Mesenchymal stem cell (in vitro differentiated cells and primary cell): ENCODE data around the gene GALNT7.

ENCODE experiments used
- DNase-seq: peaks from one replicate; pipeline ENCODE4 v3.0.0-alpha.2; 2013
- H2AFZ ChIP-seq: one replicate; pipeline ENCODE4 v1.6.1; 2013; ENCODE audit warnings: low read depth, mild to moderate bottlenecking, control low read depth, inconsistent platforms, low read length, moderate library complexity
- H2AK5ac ChIP-seq: 2 replicates; pipeline ENCODE4 v1.6.1; 2013; ENCODE audit warnings: low read length, moderate library complexity, mild to moderate bottlenecking, inconsistent platforms; ENCODE audit not compliant: severe bottlenecking
- H2BK120ac ChIP-seq: one replicate; pipeline ENCODE4 v1.6.1; 2013; ENCODE audit warnings: low read depth, mild to moderate bottlenecking, inconsistent platforms, low read length, moderate library complexity
- H2BK12ac ChIP-seq, 2 experiments: one replicate each; pipeline ENCODE4 v1.6.1; 2013; ENCODE audit warnings: inconsistent platforms in 2 of 2, low read length in 2 of 2, mild to moderate bottlenecking in 2 of 2, moderate library complexity in 2 of 2, control low read depth in 1 of 2
- H2BK15ac ChIP-seq: one replicate; pipeline ENCODE4 v1.6.1; 2013; ENCODE audit warnings: mild to moderate bottlenecking, low read depth, inconsistent platforms; ENCODE audit not compliant: poor library complexity, severe bottlenecking
- H2BK5ac ChIP-seq: 2 replicates; pipeline ENCODE4 v1.6.1; 2013; ENCODE audit warnings: low read depth, mild to moderate bottlenecking, low read length, control low read depth, inconsistent platforms; ENCODE audit not compliant: poor library complexity, severe bottlenecking
- H3K14ac ChIP-seq, 2 experiments: one replicate each; pipeline ENCODE4 v1.6.1; 2013; ENCODE audit warnings: inconsistent platforms in 2 of 2, low read length in 2 of 2, control low read depth in 1 of 2, mild to moderate bottlenecking in 1 of 2, moderate library complexity in 1 of 2
- H3K18ac ChIP-seq, 2 experiments: one replicate each; pipeline ENCODE4 v1.6.1; 2013; ENCODE audit warnings: inconsistent platforms in 2 of 2, low read length in 2 of 2, control low read depth in 1 of 2, low read depth in 1 of 2, mild to moderate bottlenecking in 1 of 2
- H3K23ac ChIP-seq, 2 experiments: one replicate each; pipeline ENCODE4 v1.6.1; 2013; ENCODE audit warnings: inconsistent platforms in 2 of 2, low read length in 2 of 2, mild to moderate bottlenecking in 2 of 2, moderate library complexity in 2 of 2, control low read depth in 1 of 2
- H3K27ac ChIP-seq: 2 replicates; pipeline ENCODE4 v1.5.1; 2013; ENCODE audit warnings: mild to moderate bottlenecking, moderate library complexity, low read length, control low read depth, inconsistent platforms; ENCODE audit not compliant: poor library complexity, severe bottlenecking
- H3K27me3 ChIP-seq, 2 experiments: 2 replicates each; pipeline versions ENCODE4 v1.6.1 to v1.7.0; 2013; ENCODE audit warnings: low read length in 2 of 2, mild to moderate bottlenecking in 2 of 2, moderate library complexity in 2 of 2, control low read depth in 1 of 2, inconsistent platforms in 1 of 2; ENCODE audit not compliant: control insufficient read depth in 1 of 2, insufficient read depth in 1 of 2
- H3K36me3 ChIP-seq, 2 experiments: 2 replicates each; pipeline versions ENCODE4 v1.6.1 to v1.7.0; 2013; ENCODE audit warnings: low read length in 2 of 2, control low read depth in 1 of 2, inconsistent platforms in 1 of 2, low read depth in 1 of 2, mild to moderate bottlenecking in 1 of 2; ENCODE audit not compliant: insufficient read depth in 2 of 2, control insufficient read depth in 1 of 2
- H3K4ac ChIP-seq, 2 experiments: one replicate each; pipeline ENCODE4 v1.6.1; 2013; ENCODE audit warnings: inconsistent platforms in 2 of 2, low read length in 2 of 2, mild to moderate bottlenecking in 2 of 2, moderate library complexity in 2 of 2, control low read depth in 1 of 2, low read depth in 1 of 2
- H3K4me1 ChIP-seq: 2 replicates; pipeline ENCODE4 v1.6.1; 2013; ENCODE audit warnings: low read depth, low read length, control low read depth; ENCODE audit not compliant: control insufficient read depth, insufficient read depth
- H3K4me2 ChIP-seq: 2 replicates; pipeline ENCODE4 v1.6.1; 2013; ENCODE audit warnings: low read length, mild to moderate bottlenecking, inconsistent platforms; ENCODE audit not compliant: poor library complexity, severe bottlenecking
- H3K4me3 ChIP-seq, 2 experiments: 2 replicates each; pipeline versions ENCODE4 v1.5.1 to v1.7.0; 2013; ENCODE audit warnings: low read length in 2 of 2, mild to moderate bottlenecking in 2 of 2, control low read depth in 1 of 2, low read depth in 1 of 2; ENCODE audit not compliant: insufficient read depth in 1 of 2
- H3K79me1 ChIP-seq: replicated peaks from 2 replicates; pipeline ENCODE4 v1.6.1; 2013; ENCODE audit warnings: mild to moderate bottlenecking, control low read depth, low read length, inconsistent platforms; ENCODE audit not compliant: poor library complexity, severe bottlenecking
- H3K9ac ChIP-seq: 2 replicates; pipeline ENCODE4 v1.7.0; 2013; ENCODE audit warnings: mild to moderate bottlenecking, low read length, moderate library complexity
- H3K9me3 ChIP-seq: 2 replicates; pipeline ENCODE4 v1.7.0; 2013; ENCODE audit warnings: mild to moderate bottlenecking, low read length; ENCODE audit not compliant: control insufficient read depth
- H4K8ac ChIP-seq: one replicate; pipeline ENCODE4 v1.6.1; 2013; ENCODE audit warnings: inconsistent platforms, mild to moderate bottlenecking, low read length, moderate library complexity
- H4K91ac ChIP-seq: one replicate; pipeline ENCODE4 v1.6.1; 2013; ENCODE audit warnings: mild to moderate bottlenecking, low read length, inconsistent platforms
- WGBS: methylation state at CpG from one replicate; pipeline ENCODE4 v1.1.7; 2013; ENCODE audit warnings: mixed read lengths; 5-methylcytosine and 5-hydroxymethylcytosine counted together

The GALNT7 gene

GRCh38 chr4:173169178-173169427 is 492 bp downstream of the GALNT7 start:
- peak overlapping the region; percentile 20 for H3K4me2 ChIP-seq
- no peak overlapping the region for H3K27ac ChIP-seq
- peaks cover 3 to 23% of the 10 kb centered on the region in 2 experiments for H3K36me3 ChIP-seq
- no peak overlapping the region for H3K14ac ChIP-seq
- H2BK5ac ChIP-seq, result peak overlapping the region; percentile 99
- 1% methylated on average over 18 of the region's 41 CpGs for WGBS
- H3K79me1 ChIP-seq, result peaks cover 4% of the 10 kb centered on the region
- no peak overlapping the region for H2AK5ac ChIP-seq
- DNase-seq, result no peak
- H4K91ac ChIP-seq, result peak overlapping the region; percentile 68
- H2BK15ac ChIP-seq, result peak overlapping the region; percentile 97
- H2BK12ac ChIP-seq, result peak overlapping the region in 1 of 2 experiments; percentile 63
- H4K8ac ChIP-seq, result peak overlapping the region; percentile 28
- H2AFZ ChIP-seq, result peak overlapping the region; percentile 76
- H3K18ac ChIP-seq, result peak overlapping the region; percentile 92 to 94
- peak overlapping the region; percentile 90 for H3K9ac ChIP-seq
- H3K23ac ChIP-seq, result peak overlapping the region in 1 of 2 experiments; percentile 72
- H2BK120ac ChIP-seq, result peak overlapping the region; percentile 94
- peak overlapping the region; percentile 93 to 95 for H3K4me3 ChIP-seq
- H3K27me3 ChIP-seq, result no peaks in the 10 kb centered on the region
- H3K4ac ChIP-seq, result peak overlapping the region in 1 of 2 experiments; percentile 88
- no peaks in the 10 kb centered on the region for H3K9me3 ChIP-seq
- peaks cover 11% of the 10 kb centered on the region for H3K4me1 ChIP-seq

GRCh38 chr4:173169428-173170181 is 994 bp downstream of the GALNT7 start:
- Histone ChIP-seq H3K14ac (peak overlapping the region; percentile 25 to 96), H3K79me1 (peaks cover 4% of the 10 kb centered on the region), H4K8ac (peak overlapping the region; percentile 64), H3K27ac (peak overlapping the region; percentile 87), H3K18ac (peak overlapping the region; percentile 86 to 96), H2AFZ (peak overlapping the region; percentile 76), H3K27me3 (no peaks in the 10 kb centered on the region), H3K23ac (peak overlapping the region in 1 of 2 experiments; percentile 89), H3K4ac (peak overlapping the region in 1 of 2 experiments; percentile 88), H2AK5ac (peak overlapping the region; percentile 77), H2BK120ac (peak overlapping the region; percentile 94), H3K4me2 (peak overlapping the region; percentile 84), H2BK5ac (peak overlapping the region; percentile 99), H3K36me3 (peaks cover 3 to 18% of the 10 kb centered on the region in 2 experiments), H3K9ac (peak overlapping the region; percentile 90), H2BK12ac (peak overlapping the region; percentile 23 to 63), H3K9me3 (no peaks in the 10 kb centered on the region), H3K4me3 (peak overlapping the region; percentile 93 to 95), H2BK15ac (peak overlapping the region; percentile 97), H4K91ac (peak overlapping the region; percentile 61), H3K4me1 (peaks cover 11% of the 10 kb centered on the region)
- peak; percentile 73 for DNase-seq
- WGBS, result 0% methylated on average over 68 of the region's 92 CpGs

GRCh38 chr4:173170182-173170778 is 1.7 kb downstream of the GALNT7 start:
- WGBS, result 4% methylated on average over 11 of the region's 13 CpGs
- peak overlapping the region in 1 of 2 experiments; percentile 89 for H3K23ac ChIP-seq
- peaks cover 3 to 11% of the 10 kb centered on the region in 2 experiments for H3K36me3 ChIP-seq
- no peaks in the 10 kb centered on the region for H3K27me3 ChIP-seq
- peaks cover 2% of the 10 kb centered on the region for H3K79me1 ChIP-seq
- peak overlapping the region; percentile 87 for H3K27ac ChIP-seq
- peak overlapping the region; percentile 90 for H3K9ac ChIP-seq
- H2AK5ac ChIP-seq, result peak overlapping the region; percentile 77
- peak overlapping the region; percentile 93 to 95 for H3K4me3 ChIP-seq
- peak overlapping the region; percentile 99 for H2BK5ac ChIP-seq
- H4K8ac ChIP-seq, result peak overlapping the region; percentile 7
- no peak overlapping the region for H4K91ac ChIP-seq
- H3K4ac ChIP-seq, result peak overlapping the region in 1 of 2 experiments; percentile 41
- peak overlapping the region; percentile 84 for H3K4me2 ChIP-seq
- DNase-seq, result peak; percentile 40
- H3K9me3 ChIP-seq, result no peaks in the 10 kb centered on the region
- H2BK12ac ChIP-seq, result no peak overlapping the region
- H3K4me1 ChIP-seq, result peaks cover 11% of the 10 kb centered on the region
- peak overlapping the region; percentile 25 to 96 for H3K14ac ChIP-seq
- peak overlapping the region; percentile 86 to 96 for H3K18ac ChIP-seq
- peak overlapping the region; percentile 76 for H2AFZ ChIP-seq
- H2BK120ac ChIP-seq, result peak overlapping the region; percentile 42
- no peak overlapping the region for H2BK15ac ChIP-seq

DNA sequence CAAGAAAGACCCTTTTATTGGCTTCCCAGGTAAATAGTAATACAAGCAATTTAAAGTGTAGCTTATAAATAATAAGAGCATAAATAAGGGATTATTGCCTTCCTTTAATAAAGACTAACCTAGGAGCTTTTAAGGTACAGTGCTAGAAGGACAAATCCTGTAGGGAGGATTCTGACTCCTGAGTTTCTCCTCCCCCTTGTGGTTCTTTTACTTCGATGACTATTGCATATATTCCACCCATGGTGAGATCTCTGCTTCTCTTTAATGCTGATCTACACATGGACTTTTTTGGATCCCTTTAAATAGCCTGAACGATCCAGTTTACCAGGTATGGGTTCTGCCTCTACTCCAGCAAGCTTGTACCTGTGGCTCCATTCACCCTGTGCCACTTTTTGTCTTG is 2.5 kb downstream of the GALNT7 start:
- H3K23ac ChIP-seq, result no peak overlapping the region
- 30% methylated on average over 2 of the region's 2 CpGs for WGBS
- no peak overlapping the region for H2BK12ac ChIP-seq
- H2AK5ac ChIP-seq, result no peak overlapping the region
- H2BK120ac ChIP-seq, result no peak overlapping the region
- no peak overlapping the region for H2AFZ ChIP-seq
- peak overlapping the region; percentile 59 for H3K4me2 ChIP-seq
- peak; percentile 60 for DNase-seq
- H3K4me3 ChIP-seq, result peak overlapping the region in 1 of 2 experiments; percentile 95
- H2BK15ac ChIP-seq, result no peak overlapping the region
- H3K27me3 ChIP-seq, result no peaks in the 10 kb centered on the region
- peaks cover 11% of the 10 kb centered on the region for H3K4me1 ChIP-seq
- H3K9me3 ChIP-seq, result no peaks in the 10 kb centered on the region
- H3K9ac ChIP-seq, result no peak overlapping the region
- H4K8ac ChIP-seq, result no peak overlapping the region
- H3K79me1 ChIP-seq, result peaks cover under 1% of the 10 kb centered on the region
- no peak overlapping the region for H4K91ac ChIP-seq
- H3K27ac ChIP-seq, result peak overlapping the region; percentile 33
- H3K4ac ChIP-seq, result no peak overlapping the region
- no peak overlapping the region for H3K14ac ChIP-seq
- H2BK5ac ChIP-seq, result no peak overlapping the region
- peaks cover 3 to 4% of the 10 kb centered on the region in 2 experiments for H3K36me3 ChIP-seq
- peak overlapping the region in 1 of 2 experiments; percentile 34 for H3K18ac ChIP-seq
